ENCODE results near the gene SPTBN5.
A peak's percentile ranks its signal among the peaks of the same experiment; 100 is the strongest.

Gene SPTBN5

DNA sequence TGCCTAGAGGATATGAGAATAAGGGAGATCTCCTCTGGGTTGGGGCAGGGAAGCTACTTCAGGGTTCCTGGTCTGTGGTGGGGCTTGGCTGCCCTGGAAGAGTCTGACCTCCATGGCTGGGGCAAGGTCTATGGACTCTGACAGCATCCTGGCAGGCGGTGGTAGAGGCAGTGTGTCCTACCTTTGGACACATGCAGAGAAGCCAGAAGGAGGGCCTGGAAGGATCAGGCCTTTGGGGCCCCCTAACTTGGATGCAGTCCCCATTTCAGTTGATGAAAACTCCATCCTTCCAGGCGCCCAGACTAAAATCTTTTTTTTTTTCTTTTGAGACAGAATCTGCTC, 10.4 kb downstream of the SPTBN5 start:
- no peak for DNase-seq (ENCODE audit: low read depth in 2 of 2)

DNA sequence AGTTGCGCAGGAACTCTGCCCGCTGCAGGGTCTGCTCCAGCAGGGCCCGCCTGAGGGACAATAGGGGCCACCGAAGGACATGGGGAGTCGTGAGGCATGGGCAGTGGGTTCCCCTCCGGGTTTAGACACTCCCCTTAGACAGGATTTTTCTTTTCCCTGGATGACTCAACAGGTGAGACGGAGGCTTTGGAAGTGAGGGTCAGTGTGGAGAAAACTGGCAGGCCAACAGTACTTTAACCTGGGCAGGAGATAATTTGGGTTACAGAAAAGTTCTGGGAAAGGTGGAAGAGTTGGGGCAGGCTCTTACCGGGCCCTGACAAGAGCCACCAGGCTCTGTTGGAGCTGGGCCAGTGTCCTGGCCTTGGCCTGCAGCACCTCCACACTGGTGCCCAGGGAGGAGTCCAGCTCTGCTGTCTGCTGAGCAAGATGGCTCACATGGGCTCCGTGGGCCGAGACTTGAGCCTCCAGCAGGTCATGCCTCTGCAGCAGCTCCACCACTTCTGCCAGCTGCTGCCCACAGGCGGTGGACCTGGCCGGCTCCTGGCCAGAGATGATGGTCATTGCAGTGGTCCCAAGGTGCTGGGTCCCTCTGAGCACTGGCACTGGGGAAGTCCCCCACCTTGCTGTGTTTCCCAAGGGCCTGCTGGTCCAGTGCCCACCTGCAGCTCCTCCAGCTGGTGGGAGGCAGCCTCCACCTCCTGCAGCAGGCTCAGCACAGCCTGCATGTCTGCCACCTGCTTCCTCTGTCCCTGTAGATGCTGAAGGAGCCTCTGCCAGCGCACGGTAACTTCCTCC, 11.0 kb downstream of the SPTBN5 start:
- no peak for DNase-seq (ENCODE audit: low read depth in 2 of 2)

DNA sequence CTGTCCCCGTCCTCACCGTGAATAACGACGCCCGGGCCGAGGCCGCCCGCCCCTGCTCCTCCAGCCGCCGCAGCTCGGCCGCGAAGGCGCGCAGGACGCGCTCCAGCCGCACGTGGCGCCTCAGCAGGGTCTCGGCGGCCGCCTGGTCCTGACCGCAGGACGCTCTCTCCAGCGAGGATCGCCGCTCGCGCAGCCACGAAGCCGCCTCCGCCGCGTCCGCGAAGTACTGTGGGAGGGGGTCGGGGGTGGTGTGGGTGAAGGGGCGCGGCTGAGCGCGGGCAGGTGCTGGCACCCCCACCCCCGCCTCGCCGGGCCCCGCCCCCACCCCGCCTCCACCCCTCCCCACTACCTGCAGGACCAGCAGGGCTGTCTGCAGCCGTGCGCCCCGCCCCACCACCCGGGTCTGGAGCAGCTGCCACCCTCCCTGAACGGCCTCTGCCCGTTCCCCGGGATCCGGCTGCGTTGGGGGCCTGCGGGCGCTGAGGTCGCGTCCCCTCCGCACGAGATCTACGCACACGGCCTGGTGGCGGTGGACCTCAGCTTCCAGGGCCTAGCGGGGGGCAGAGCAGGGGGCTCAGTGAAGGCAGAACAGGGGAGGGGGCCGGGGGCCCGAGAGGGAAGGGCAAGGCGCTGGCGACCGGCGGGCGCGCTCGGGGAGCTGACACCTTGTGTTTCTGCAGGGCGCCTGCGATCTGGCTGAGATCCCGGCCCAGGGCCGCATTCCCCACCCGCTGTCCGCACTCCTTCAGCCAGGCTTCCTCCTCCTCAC, 11.7 kb downstream of the SPTBN5 start:
- no peak for DNase-seq (ENCODE audit: low read depth in 2 of 2)

DNA sequence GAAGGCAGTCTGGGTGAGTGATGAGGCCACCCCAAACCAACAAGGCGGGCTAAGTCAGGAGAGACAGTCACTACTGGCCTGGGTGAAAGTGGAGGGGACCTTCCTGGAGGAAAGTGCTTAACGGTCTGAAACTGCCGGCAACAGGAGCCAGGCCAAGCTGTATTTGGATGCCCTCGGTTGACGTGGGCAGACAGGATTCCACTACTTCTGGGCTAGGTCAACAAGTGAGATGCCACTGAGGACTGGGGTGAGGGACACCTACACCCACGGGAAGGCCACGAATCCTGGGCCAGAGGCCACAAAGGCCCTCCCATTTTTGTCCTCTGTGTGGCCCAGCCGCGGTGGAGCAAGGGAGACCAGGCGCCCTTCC, 12.3 kb downstream of the SPTBN5 start:
- no peak for DNase-seq (ENCODE audit: low read depth in 2 of 2)

DNA sequence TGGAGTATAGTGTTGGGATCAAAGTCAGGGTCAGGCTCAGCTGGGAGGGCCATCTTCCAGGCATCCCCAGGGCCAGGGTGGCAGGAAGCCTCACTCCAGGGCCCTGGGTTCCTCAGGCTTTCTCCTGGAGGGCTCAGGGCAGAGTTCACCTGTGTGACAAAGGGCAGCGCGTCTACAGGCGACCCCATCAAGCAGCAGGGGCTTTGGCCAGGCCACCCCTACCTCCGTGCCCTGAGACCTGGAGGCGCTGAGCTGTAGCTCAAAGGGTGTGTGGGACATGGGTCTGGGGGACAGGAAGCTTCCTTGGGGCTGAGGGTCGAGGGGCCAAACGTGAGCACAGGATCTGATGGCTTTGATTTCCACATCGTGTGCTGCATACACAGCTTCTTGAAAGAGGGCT, 12.8 kb downstream of the SPTBN5 start:
- no peak for DNase-seq (ENCODE audit: low read depth in 2 of 2)

DNA sequence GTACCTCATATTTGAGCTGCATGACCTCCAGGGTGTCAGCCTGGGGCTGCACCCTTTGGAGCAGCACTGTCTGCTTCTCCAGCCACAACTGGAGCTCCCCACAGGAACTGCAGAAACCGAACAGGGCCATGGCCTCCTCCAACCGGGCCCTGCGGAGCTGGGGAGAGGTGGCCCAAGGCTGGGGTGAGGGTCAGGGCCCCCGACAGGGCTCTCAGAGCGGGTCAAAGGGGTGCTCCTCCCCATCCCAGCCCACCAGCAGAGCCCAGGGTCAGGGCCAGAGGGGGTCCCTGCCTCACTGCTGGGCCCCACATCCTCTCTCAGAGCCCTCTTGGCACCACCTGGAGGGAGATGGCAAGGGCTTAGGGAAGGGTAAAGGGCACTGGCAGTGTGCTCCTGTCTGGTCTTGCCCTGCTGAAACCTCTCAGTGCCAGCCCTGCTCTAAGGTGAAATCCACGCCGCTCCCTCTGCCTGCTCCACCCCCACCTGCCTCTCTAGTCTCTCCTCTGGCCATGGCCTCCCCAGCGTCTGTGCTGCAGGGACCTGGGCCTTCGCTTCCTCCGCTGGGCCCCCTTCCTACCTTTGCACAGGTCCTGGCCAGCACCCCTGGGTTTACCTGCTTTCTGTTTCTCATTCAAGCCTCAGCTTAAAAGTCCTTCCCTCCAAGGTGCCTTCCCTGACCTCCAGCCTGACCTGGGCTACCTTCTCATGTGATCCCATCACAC, 13.5 kb downstream of the SPTBN5 start:
- no peak for DNase-seq (ENCODE audit: low read depth in 2 of 2)

DNA sequence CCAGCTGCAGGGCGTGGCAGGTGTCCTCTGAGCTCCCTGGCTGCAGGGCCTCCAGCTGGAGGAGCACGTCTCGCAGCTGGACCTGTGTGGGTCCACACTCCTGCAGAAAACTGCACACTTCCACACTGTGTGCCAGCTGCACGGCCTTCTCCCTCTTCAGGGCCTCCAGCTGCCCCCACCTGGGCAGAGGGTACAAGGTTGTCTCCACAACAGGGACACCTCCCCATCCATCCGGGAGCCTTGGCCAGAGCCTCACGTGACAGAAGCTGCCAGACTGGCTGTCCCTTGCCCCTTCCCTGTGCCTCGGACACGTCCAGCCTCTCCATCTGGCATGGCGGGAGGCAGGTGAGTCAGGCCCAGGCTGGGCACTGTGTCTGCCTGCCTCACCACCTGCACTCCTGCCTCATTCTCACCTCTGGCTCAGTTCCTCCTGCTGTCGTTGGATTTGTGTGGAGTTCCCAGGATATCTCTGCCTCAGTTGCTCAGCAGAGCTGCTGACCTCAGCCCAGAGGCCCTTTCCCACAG, 14.5 kb downstream of the SPTBN5 start:
- no peak for DNase-seq (ENCODE audit: low read depth in 2 of 2)

DNA sequence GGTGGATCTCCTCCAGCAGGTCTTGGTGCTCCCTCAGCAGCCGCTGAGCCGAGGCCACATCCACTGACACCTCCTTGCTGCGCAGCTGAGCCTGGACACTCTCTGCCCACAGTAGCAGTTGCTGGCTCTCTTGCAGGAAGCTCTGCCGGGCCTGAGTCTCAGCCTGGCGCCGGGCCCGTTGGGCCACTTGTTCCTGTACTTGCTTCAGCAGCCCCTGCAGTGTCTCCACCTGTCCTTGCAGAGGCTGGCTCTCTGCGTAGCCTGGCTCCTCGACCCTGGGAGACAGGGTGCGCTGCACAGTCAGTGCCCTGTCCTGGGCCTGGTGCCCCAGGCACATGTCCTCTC, 15.5 kb downstream of the SPTBN5 start:
- DNase-seq (ENCODE audit: low read depth in 2 of 2), result no peak

DNA sequence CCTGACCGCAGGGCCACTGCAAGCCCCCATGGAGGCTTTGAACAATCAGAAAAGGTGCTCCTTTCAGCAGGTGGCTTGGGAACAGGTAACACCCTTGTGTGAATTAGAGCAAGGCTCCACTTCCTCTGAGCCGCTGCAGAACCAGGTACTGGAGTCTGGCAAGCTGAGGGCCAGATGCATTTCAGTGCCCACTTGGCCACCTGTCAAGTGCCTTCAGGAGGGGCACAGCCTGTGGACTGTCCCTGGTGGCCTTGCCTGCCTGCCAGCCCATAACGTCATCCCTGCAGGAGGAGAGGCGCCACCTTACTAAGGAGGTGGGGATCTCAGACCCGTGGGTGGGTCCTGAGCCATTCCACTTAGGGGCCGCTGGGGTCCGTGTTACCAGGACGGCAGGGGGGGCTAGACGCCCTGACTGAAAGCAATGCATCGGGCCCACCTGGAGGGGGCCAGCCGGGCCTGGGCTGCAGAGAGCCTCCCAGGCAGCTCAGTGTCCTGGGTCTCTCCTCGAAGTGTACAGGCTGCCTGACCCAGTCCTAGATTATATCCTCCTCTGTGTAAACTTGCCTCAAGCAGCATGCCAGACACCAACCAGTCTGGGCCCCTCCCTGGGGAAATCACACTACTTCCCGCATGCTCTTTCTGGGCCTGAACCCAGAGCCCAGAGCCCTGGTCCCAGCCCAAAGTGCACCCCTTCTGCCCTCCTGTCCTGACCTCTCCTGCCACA, 16.1 kb downstream of the SPTBN5 start:
- DNase-seq (ENCODE audit: low read depth in 2 of 2), result no peak

DNA sequence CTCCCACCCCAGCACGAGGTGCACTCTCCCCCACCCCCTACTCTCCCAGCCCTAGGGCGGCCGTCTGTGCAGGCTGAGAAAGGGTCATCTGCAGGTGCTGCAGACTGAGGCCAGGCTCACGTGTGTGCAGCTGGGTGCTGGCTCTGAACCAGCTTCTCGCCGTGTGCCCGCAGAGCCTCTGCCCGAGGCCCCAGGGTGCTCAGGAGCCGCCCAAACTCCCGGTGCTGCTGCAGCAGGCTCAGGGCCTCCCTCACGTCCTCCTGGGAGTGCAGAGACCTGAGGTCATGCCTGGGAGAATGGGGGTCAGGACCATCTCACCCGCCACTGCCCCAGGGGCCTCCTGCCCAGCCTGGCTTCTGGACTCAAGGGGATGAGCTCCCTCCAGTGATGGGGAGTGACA, 17.2 kb downstream of the SPTBN5 start:
- no peak for DNase-seq (ENCODE audit: low read depth in 2 of 2)

DNA sequence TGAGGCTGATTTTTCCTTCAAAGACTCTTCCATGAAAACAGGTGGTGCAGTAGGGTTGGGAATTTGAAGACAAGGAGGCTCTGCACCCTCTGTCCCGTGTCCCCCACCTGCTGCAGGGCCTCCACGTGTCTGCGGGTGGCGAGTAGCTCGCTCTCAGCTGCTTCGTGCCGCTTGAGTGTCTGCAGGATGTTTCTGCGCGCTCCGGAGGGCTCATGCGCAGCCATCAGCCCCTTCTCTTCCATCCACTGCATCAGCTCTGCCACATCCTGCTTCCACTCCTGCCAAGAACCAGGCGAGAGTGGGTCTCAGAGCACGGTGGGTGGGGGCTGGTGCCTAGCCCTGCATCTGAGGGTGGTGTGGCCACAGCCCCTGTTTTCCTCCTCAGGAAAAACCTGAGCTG, 17.8 kb downstream of the SPTBN5 start:
- DNase-seq (ENCODE audit: low read depth in 2 of 2), result no peak

DNA sequence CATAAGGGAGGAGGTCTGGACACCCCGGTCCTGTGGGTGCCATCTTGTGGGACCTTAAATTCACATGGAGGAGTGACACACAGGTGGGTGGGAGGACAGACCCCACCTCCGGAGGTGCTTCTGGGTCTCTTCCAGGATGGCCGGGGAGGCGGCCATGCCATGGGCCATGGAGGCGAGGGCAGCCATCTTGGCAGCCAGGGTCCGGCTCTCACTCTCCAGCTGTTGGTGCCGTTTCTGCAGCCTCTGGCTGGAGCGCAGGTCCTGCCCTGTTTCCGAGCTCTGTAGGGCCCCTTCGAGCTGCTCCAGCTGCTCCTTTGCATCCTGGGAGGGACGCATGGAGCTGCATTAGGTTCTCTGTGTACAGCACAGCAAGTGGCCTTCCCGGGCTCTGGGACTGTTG, 19.1 kb downstream of the SPTBN5 start:
- no peak for DNase-seq (ENCODE audit: low read depth in 2 of 2)

DNA sequence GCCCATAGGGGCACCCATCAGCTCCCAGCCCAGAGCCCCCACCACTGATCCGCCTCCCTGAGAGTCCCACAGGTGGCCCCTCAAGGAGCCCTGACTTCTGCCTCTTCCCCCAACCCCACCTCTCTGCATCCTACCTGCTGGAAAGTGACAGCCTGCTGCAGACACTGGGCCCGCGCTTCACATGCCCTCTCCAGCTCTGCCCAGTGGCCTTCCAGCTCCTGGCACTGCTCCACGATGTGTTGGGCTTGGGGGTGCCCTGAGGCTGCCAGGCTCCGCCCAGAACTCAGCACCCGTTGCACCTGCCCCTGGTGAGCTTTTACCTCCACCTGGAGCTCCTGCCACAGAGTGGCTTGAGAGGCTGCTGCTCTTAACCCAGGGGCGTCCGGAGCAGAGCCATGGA, 20.1 kb downstream of the SPTBN5 start:
- no peak for DNase-seq (ENCODE audit: low read depth in 2 of 2)

DNA sequence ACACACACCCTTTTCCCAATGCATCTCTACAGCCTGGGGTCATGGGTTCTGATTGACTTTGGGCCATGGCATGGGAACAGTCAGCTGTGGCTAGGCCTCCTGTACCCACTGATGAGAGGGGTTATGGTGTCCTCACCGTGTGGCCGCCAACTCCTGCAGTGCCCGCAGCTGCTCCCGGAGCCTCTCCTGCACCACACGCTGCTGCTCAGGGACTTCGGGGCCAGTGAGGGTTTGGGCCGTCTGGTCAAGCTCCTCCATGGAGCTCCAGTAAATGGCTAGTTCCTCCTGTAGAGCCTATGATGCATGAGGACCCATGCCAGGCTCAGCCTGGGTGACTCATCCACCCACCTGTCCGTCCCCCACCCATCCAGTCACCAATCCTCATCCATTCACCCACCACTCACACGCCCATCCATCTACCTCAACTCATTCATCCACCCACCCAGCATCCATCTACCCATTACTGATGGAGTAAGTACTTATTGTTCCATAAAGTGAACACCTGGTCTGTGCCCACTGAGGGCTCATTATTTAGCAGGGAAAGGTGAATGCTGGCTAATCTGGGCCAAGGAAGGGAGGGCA, 21.6 kb downstream of the SPTBN5 start:
- DNase-seq (ENCODE audit: low read depth in 2 of 2), result no peak

DNA sequence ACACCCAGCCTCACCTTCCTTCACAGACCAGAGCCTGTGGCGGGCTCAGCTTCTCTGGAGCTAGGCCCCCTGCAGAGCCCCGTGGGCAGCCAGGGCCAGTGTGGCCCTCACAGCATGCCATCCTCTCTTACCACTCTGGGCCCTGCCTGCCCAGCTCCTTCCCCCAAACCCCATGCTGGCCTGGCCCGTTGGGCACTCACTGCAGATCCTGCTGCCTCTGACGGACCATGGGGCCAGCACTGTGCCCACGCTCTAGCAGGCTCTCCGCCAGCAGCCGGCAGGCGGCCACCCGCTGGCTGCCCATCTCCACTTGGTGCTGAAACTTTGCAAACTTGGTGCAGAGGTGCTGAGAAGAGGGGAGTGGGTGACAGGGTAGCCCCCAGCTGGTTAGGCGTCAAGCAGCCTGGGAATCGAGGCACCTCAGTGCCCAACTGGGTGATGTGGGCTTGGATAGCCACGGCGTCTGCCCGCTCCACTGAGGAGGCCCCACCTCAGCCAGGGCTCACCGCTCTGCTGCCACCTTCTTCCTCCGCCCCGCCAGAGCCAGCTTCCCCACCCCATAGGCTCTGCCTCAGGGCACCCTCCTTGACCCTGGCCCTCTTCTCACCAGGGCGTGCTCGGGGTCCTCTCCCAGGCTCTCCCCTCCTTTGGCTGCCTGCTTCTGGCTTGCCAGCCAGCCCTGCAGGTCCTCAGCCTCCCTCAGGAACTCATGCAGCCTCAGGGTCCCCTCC, 22.5 kb downstream of the SPTBN5 start:
- DNase-seq (ENCODE audit: low read depth in 2 of 2), result no peak

DNA sequence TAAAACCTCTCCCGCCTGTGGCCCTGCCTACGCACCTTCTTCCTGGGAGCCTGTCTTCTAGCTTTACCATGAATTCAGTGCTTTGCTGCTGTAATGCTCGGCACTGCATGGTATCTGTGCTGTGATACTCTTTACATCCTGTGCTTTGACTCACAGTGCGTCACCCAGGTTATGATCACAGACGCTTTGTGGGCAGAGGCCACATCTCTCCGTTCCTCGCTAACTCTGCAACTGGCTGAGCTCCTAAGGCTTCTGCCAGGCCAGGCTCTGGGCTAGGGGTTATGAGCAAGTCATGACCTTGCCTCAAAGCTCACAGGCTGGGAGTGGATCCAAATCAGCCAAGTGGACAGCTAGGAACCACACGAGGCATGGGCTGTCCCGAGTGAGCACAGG, 23.2 kb downstream of the SPTBN5 start:
- DNase-seq (ENCODE audit: low read depth in 2 of 2), result peak; percentile 45 to 57

DNA sequence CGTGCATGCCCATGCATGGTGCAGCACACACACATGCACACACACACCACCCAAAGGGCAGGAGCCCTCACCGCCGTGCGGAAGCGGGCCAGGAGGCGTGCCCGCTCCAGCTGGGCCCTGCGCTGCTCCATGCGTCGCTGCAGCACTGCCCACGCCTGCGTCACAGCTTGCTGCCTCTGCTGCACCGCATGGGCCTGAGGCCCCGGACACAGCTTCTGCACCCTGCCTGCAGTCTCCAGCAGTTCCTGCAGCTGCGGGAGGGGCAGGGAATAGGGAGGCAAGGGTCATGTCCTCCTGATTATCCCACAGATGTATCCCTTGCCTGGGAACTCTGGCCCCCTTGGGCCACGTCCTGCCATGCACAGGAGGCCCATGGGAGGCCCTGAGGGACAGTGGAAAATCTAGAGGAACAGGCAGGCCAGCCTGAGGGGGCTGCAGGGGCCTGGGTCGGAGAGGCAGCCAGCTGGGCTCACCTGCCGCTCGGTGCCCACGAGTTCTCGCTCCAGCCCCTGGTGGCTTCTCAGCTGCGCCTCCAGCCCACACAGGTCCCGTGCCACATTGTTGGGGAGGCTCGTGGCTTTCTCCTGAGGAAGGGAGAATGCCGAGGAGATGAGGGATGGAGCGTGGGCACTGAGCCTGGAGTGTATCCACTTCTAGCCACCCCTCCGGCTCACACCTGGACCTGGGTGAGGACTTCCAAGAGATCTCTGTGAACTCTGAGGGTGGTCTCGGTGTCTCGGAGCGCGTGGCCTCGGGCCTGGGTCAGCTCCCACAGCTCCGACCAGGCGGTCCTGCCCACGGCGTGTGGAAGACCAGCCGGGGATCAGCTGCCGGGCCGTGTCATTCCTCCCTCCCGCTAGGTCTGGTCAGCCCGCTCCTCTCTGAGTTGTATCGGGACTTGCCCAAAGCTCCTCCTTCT, 23.8 kb downstream of the SPTBN5 start:
- no peak for DNase-seq (ENCODE audit: low read depth in 2 of 2)

DNA sequence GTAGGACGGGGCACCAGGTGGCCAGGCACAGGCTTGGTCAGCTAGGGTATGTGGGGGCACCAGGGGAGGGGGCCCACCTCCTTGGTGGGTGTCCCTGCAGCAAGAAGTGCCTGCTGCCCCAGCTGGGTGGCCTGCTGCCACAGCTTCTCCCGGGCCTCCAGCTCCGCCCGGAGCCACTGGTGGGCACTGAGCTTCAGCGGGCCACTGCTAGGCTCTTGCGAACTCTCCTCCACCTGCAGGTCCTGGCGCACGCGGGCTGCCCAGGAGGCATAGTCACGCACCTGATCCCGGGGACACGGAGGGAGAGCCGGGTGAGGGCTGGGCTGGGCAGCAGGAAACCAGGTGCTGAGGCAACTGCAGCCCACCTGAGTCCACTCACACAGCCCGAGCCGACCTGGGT, 25.5 kb downstream of the SPTBN5 start:
- no peak for DNase-seq (ENCODE audit: low read depth in 2 of 2)

DNA sequence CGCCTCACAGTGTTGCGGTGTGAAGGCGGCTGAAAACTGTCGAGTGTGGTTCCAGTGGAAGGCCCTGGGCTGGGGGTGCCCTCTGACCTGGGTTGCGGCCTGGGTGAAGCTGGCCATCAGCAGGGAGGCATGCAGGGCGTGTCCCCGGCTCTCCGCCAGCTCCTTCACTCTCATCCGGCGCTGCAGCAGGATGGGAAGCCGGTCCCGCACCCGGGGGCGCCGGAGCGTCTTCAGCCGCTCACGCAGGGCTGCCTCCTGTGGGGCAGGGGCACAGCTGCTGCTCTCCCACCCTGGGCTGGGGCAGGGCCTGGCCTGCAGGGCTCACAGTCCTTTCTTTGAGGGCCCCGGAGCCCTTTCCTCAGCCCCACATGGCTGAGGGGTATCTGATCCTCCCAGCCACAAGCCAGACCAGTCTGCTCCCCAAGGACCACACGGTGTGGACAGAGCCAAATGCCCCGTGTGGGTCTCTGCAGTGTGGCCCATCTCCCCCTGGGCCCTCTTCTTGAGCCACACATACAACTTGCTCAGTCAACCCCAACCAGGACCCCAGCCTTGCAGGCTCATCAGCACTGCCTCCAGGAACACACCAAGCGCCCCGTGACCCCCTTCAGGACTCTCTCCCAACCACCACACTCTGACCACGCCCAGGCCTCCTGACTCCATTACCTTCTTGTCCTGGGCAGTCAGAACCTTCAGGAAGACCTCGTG, 26.8 kb downstream of the SPTBN5 start:
- DNase-seq (ENCODE audit: low read depth in 2 of 2), result no peak

Measured in stimulated activated CD4-positive, alpha-beta T cell treated with anti-CD3 and anti-CD28 coated beads, Interleukin-4, amount 100 ng/mL, for 48 hours (primary cell).